SW480 (cell line): ENCODE data around the gene IL21R.
A peak's percentile ranks its signal among the peaks of the same experiment; 100 is the strongest.
"Not testable (repeated sequence)": the region's sequence is repeated elsewhere in the genome, so short reads cannot be mapped to it uniquely, and the experiment has no call there.

Experiments
- DNase-seq: peaks from one replicate; pipeline ENCODE4 v3.0.0-alpha.2; 2016; ENCODE audit warnings: low spot score

IL21R gene

DNA sequence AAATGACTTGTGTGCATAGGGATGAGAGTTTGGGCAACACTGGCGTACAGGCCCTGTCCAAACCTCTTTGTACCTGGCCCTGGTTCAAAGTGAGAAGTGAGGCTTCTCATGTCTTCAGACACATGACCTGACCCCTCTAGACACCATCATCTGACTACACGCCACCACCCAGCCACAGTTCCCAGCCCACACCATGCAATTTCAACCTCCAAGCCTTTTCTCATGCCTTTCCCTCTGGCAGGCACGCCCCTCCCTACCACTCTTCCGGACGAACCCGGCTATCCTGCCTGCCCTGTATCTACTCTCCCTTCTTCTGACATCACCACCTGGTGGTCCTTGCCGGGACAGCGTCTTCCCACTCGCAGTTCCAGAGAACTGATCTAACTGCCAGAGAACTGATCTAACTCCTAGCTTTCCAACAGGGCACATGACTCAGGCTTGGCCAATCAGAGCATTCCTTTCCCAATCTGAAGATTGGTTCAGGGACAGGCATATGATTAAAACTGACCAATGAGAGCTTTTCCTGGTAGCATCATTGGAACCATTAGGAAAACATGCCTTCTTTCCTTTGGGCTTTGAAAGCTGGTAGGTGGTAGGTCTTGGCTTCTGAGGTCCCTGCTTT, 27.1 kb upstream of the IL21R start:
- peak; percentile 84 for DNase-seq

DNA sequence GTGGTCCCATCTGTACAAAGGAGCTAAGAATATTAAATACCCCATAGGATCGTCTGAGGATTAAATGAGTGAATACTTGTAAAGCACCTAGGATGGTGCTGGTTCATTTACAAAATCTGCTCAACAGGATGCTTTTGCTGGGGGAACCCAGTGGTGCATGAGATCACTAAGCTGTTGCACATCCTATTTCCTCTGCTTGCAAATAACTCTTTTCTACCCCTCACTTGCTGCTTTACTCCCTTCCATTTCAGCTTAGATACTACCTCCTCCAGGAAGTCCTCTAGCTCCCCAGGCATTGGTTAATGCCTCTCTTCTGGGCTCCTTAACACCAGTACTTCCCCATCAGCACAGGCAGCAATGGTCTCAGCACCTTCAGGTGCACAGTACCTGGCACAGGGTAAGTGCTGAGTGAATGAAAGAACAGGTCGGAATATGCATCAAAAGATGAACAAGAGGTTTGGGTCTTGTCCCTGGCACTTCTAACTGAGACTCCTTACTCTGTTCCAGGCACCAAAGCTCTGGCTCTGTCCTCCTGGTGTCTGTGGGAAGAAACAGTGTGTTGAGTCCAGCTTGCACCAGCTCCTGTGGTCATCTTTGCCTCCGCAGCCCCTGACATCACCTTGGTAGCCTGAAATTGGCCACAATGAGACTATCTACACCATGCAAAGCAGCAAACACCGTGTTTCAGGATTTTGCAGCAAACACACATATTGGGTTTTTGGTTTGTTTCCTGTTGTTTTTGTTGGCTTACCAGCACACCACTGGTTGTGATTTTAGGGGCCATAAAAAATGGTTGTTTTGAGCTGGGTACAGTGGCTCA, 24.1 kb upstream of the IL21R start:
- DNase-seq, result no peak

DNA sequence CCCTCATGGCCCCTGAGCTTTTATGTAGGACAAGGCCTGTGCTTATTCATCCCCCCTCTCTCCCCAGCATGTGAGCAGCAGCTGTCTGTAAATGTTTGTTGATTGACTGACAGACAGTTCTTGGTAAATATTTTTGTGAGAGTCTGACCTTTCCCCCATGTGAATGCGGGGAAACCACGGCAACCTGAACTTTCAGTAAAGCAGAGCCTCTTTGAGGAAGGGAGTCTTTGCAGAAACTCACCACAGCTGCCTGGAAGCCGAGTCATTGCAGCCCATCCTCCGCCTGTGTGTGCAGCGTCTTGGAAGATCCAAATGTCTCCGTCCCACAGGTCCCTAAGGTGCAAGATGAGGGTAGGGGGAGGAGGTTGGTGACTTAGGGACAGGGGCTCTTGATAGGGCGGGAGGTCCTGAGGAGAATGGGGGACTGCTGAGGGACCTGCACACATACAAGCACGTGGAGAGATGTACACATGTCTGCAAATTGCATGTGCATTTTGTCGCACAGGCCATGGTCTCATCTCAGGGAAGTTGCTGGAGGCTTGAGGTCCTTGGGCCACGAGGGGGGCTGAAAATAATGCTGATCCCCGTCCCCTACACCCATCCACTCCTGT, 23.0 kb upstream of the IL21R start:
- no peak for DNase-seq

DNA sequence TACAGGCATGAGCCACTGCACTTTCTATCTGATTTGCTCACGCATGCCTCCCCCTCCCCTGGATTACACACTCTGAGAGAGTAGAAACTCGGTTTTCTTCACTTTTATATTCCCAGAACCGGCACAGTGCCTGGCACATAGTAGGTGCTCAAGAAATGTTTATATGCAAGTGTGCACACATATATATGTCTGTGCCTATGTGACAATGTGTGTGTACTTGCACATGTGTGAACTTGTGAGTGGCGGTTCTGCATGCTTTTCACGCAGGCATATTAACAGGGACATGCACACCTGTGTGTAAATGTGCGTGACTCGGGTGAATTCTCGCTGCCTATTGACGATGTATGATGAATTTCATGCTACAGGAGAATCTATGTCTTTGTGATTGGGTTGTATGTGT, 22.1 kb upstream of the IL21R start:
- no peak for DNase-seq

DNA sequence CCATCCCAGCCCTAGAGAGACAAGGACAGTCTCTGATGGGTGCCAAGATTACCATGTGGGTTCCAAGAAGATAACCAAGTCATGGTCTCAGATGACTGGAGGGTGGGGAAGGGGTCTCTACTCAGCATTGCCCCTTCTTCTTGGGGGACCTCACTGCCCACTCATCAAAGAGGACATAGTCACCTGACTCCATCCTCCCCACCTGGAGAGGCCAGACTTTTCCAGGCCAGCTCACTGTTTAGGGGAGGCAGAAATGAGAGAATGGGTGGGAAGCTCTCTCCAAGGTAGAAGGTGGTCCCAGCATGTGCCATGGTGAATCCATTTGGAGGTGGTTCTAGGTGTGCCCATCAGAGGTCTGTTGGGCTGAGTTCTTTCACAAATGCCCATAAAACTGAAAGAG, 20.7 kb upstream of the IL21R start:
- no peak for DNase-seq

DNA sequence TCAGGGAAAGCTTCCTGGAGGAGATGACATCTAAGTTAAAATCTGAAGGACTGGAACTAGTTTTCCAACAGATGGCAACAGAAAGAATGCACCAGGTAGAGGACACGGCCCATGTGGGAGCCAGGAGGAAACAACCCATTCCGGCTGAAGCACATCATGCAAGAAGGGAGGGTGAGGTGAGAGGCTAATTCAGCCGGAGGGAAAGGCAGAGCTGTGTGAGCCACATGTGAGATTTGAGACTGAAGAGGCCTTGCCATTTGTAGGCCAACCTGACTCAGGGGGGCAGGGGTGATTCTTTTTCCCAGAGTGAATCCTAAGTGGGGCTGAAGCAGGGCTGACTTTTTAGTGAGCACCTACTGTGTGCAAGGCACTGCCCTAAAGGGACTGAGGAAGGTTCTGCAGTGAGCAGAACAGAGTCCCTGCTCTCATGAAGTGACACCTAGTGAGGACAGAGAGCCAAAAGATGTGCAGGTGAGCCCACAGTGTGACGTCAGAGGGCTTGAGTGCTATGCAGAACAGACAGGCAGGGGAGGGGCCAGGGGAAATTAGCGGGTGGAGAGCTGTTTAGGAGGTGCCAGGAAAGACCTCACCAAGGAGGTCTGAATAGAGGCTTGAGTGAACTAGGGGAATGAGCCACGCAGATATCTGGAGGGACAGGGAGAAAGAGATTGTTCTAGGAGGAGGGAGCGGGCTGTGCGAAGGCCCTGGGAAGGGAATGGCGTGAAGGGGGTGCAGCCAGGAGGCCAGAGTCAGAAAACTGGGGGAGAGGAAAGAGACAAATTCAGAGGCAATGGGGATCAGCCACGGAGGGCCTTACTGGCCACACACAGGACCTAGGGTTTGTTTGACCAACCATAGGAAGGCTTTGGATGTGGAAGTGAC, 19.8 kb upstream of the IL21R start:
- DNase-seq, result no peak

DNA sequence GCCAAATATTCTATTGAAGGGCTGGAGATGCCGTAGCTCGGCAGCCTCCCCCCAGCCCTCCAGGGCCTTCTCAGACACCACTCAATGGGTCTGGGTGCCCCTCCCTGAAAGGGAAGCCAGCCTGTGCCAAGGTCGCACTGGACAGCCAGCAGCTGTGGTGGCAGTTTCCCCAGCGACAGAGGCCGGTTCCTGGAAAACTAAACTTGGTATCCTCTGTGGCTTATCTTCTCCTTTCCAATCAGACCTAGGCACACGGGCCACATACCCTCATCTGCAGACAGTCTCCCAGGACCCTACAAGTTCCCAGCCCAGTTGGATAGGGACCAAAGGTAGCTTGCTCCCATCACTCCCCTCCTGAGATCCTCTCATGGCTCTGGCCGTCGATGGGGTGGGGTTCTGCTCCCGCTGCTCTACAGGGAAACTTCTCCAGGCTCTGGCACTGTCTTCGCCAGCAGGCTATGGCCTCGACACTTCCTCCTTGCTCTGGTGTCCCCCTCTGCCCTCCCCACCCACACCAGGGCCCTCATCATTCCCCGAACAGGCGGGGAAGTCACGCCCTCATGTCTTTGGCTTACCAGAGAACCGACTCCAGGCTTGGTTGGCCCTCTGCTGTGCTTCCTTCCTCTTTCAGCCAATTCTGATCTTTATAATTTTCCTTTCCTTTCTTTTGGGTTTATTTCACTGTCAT, 18.3 kb upstream of the IL21R start:
- no peak for DNase-seq

DNA sequence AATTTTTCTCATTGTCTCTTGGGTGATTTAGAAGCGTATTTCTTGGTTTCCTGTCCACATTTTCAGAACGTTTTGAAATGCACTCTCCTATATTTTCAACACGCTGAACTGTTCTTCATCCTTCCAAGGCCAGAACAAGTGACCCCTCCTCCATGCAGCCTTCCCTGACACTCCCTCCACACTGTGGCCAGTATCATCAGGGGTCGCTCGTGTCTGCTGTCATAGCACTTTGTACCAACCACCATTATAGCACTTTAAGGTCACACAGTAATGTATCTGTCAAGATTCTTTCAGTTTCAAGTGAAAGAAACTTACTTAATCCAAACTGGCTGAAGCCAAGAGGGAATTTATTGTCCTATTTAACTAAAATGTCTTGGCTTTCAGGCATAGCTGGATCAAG, 17.5 kb upstream of the IL21R start:
- no peak for DNase-seq

DNA sequence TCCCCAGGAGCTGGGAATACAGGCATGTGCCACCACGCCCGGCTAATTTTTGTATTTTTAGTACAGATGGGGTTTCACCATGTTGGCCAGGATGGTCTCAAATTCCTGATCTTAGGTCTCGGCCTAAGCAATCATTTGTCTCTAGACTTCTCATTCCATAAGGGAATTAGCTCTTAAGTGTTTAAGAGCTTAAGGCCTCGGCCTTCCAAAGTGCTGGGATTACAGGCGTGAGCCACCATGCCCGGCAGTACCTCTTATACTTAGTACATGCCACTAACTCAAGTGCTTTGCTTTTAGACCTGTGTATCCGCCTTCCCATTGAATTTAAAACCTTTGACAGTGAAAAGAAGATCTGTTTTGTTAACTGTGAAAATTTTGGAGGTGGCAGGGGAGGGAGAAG, 16.6 kb upstream of the IL21R start:
- no peak for DNase-seq

DNA sequence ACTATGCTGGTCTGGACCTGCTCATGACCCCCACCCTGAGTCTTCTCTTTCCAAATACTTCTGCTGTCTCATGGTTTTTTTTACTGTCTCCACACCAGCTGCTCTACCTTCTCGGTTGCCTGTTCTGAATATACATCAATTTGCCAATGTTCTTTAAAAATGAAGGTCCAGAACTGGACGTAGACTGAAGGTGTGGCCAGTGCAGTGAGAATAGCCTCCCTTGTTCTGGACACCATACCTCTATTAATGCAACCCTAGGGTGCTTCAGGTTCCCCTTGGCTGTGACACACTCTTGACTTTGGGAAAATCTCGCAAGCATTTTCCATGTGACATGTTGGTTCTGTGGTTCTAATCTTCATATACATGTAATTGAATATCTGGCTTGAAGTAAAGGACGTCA, 15.3 kb upstream of the IL21R start:
- no peak for DNase-seq

DNA sequence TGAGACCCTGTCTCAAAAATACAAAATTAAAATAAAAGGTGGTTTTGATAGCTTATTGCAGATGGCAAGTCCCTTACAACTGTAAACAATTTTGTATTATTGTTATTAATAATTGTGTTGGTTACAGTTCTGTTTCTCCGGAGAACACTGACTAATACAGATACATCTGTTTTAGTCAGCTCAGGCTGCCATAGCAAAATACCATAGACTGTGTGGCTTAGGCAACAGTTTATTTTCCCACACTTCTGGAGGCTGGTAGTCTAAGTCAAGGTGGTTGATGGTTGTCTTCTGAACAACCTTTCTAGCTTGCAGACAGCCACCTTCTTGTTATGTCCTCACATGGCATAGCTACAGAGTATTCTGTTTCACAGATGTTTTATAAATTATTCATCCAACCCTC, 14.2 kb upstream of the IL21R start:
- DNase-seq, result no peak

DNA sequence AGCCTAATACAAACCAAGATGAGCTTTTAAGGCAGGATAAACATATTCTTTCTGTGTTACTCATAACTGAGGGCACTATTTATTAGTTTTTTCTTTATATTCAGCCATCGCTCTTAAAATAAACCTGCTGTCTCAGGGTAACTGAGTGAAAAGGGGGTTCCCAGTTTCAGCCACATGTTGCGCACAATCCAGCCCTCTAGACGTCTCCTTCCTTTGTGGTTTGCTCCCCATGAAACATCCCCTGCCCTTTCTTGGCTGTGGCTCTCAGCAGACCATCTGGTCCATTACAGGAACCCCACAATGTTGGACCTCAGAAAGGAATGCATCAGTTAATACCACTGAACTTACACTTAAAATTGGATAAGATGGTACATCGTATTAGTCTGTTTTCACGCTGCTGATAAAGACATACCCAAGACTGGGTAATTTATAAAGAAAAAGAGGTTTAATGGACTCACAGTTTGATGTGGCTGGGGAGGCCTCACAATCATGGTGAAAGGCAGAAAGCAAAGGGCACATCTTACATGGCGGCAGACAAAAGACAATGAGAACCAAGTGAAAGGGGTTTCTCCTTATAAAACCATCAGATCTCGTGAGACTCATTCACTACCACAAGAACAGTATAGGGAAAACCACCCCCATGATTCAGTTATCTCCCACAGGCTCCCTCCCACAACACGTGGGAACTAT, 12.6 kb upstream of the IL21R start:
- DNase-seq, result no peak

DNA sequence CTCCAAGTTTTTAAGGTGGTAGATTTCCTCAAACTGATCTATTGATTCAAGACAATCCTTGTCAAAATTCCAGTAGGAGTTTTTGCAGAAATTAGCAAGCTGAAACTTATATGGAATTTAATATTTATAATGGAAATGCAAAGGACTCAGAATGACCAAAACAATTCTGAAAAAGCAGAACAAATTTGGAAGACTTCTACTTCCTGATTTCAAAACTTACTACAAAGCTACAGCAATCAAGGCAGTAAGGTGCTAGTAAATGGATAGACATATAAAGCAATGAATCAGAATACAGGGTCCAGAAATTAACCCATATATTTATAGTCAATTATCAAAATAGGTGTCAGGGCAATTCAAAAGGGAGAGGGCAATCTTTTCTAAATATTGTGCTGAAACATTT, 11.8 kb upstream of the IL21R start:
- no peak for DNase-seq

DNA sequence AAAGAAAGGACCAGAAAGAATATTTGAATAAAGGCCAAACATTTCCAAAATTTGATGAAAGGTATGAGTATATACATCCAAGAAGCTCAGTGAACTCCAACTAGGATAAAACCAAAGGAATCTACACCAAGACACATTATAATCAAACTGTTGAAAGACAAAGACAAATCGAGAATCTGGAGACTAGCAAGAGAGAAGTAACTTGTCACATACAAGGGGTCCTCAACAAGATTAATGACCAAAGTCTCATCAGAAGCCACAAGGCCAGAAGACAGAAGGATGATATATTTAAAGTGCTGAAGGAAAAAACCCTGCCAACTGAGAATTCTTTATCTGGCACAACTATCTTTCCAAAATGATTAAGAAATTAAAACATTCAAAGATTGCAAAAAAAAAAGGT, 9.3 kb upstream of the IL21R start:
- no peak for DNase-seq

DNA sequence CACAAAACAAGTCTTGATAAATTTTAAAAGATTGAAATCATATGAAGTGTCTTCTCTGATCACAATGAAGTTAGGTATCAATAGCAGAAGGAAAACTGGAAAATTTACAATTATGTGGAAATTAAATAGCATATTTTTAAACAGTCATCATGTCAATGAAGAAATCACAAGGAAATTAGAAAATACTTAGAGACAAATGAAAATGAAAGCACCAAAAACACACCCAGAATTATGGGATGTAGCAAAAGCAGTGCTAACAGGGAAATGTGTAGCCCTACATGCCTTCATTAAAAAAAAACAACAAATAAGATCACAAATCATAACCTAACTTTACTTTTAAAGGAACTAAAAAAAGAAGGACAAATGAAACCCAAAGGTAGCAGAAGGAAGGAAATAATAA, 7.5 kb upstream of the IL21R start:
- DNase-seq, result no peak

DNA sequence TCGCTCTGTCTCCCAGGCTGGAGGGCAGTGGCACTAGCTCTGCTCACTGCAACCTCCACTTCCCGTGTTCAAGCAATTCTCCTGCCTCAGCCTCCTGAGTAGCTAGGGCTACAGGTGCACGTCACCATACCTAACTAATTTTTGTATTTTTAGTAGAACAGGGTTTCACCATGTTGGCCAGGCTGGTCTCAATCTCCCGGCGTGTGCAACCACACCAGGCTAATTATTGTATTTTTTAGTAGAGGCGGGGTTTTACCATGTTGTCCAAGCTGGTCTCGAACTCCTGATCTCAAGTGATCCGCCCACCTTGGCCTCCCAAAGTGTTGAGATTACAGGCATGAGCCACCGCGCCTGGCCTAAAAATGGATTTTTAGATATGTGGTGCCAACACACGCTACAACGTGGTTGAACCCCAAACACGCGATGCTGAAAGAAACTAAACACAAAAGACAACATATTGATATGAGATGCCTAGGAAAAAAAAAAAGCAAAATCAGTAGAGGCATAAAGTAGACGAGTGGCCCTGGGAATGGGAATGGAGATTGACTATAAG, 3.6 kb upstream of the IL21R start:
- not testable (repeated sequence) for DNase-seq

DNA sequence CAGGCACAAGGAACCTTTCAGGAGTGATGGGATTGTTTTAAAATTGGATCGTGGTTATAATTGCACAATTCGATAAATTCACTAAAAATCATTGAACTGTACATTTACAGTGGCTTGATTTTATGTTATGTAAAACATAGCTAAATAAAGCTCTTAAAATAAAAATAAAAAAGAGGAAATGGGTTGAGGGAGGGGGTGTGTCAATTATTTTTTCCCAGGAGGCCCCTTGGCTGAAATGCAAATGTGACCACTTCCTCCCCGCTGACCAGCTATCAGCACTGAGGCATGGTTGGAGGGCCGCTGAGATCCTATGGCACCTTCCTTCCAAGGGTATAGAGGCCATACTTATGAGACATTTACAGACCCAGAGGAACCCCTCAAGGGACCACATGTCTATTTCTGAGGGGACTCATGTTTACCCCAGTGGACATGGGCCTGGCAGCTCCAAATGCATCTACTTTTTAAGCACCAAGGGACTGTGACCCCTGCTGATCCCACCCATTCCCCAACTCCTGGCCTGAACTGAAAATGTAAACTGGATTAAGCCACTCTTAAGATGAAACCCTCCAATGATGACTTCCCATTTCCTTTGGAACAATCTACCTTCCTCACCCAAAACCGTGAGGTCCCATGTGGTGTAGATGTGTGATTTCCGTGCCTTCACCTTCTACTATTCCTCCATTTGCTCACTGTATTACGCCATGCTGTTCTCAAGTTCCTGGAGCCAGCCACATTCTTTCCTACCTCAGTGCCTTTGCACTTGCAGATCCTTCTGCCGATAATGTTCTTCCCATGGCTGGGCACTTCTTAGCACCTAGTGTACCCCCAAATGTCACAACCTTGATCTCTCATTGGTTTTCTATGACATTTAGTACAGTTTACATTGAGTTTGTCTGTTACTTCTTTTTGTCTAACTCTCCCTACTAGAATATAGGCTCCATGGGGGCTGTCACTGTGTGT, 2.8 kb upstream of the IL21R start:
- DNase-seq, result no peak

DNA sequence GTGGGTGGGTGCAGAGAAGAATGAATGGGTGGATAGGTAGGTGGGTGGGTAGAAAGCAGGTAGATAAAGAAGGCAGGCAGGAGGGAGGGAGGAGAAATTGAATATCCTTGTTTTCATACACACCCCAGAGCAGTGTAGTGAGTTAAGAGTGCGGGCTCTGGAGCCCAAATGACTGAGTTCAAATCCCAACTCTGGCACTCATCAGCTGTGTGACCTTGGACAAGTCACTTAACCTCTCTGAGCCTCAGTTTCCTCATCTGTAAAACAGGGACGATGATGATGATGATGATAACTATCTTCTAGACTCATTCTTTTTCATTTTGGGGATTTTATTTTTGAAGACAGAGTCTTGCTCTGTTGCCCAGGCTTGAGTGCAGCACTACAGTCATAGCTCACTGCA, 2.0 kb upstream of the IL21R start:
- no peak for DNase-seq

DNA sequence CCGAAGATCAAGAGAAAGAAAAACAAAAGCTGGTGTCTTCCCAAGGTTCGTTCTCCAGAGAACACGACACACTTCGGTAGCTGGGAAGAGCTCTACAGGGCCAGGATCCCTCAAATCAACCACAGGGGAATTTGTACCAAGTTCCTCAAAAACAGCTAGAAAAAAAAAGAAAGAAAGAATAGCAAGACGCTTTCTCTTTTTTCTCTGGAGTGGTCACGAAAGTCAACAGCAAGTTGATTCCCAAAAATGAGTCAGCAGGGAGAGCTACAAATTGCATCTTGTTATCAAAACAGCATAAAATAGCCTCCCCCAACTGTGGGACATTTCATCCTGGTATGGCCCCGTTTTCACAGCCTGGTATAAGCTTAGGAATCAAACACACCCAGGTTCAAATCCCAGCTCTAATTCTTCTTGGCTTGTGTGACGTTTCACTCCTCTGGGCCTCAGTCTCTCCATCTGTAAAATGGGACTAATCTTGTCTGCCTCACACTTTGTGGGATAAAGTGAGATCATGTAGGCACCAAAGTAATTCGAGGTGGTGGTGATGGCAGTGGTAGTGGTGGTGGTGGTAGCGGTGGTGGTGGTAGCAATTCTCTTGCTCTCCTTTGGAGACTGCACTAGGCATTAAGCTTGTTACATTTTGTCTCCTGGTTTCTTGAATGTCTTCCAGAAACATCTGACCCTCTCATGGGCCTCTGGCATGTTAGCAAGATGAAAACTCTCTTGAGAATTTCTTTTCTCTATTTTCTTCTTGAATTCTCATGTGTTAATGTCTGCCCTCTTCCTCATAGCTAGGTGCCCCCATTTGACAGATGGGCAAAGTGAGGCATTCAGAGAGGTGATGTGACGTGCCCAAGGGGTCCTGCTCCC, 988 bp upstream of the IL21R start:
- no peak for DNase-seq
